ENCODE data around the gene CD46. TPM values are rescaled to one million over a fixed set of nuclear protein-coding genes. Genes with fewer than 3 reads are reported as not detected.

Gene CD46
- total RNA-seq, 3 donors from 2014 or later = 203 to 283 (median 204) TPM

DNA sequence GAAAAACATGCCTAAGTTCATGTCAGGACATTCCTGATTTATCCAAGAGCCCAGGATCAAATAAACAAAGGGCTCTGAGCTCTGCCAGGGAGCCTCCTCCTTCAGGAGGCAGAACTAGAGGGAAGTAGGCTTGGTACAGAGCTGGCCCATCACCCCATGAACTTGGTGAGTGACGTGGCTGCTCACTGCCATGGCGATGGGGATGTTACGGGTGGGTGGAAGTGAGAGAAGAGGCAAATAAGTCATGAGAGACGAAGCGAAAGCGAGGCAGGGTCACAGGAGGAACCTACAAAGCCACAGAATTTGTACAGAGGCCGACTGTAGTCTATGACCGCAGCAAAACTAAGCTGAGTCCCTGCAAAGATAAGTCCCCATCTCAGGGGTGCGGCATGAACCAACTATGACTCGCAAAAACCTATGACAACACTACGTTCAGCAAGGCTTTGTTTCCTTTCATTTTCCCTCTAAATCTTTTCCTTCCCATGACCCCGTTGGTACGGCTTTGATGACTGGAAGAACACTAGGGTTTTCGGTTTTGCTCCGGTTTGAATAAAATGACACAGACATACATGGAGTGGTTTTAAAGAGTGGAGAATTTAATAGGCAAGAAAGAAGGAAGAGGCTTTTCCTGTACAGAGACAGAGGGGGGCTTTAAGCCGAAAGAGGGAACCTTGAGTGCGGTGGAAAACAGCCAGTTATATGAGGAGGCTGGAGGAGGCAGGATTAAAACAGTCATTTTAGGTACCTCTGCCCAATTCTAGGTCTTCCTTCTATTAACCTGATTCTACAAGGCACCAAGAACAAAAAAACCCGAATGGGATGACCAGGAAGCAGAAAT lies 74.1 kb downstream of the CD46 start:
- H3K27me3 ChIP-seq = no peaks in the 10 kb centered on the region
- H3K9me3 ChIP-seq = no peaks in the 10 kb centered on the region
- peak overlapping the region; percentile 98 for H3K27ac ChIP-seq
- intact Hi-C loops (cut with DNase I; ENCODE audit: low total_unique reads) = loop anchor here (5.0 kb wide), 1 partner anchor 41 kb away; no protein-coding TSS in a partner anchor
- peak in 2 of 3 donors; percentile 41 to 52 for TF ChIP-seq POLR2AphosphoS5 (IDR thresholded peaks at IDR 0.05)
- no peak for TF ChIP-seq CTCF (IDR thresholded peaks at IDR 0.05)
- peak overlapping the region; percentile 15 to 47 (median 28) for H3K4me3 ChIP-seq
- no peaks in the 10 kb centered on the region for H3K36me3 ChIP-seq
- peaks cover 19 to 33% of the 10 kb centered on the region in 2 donors for H3K4me1 ChIP-seq
- peak in 1 of 2 donors; percentile 54 for DNase-seq (ENCODE audit: low spot score in 2 of 2)

DNA sequence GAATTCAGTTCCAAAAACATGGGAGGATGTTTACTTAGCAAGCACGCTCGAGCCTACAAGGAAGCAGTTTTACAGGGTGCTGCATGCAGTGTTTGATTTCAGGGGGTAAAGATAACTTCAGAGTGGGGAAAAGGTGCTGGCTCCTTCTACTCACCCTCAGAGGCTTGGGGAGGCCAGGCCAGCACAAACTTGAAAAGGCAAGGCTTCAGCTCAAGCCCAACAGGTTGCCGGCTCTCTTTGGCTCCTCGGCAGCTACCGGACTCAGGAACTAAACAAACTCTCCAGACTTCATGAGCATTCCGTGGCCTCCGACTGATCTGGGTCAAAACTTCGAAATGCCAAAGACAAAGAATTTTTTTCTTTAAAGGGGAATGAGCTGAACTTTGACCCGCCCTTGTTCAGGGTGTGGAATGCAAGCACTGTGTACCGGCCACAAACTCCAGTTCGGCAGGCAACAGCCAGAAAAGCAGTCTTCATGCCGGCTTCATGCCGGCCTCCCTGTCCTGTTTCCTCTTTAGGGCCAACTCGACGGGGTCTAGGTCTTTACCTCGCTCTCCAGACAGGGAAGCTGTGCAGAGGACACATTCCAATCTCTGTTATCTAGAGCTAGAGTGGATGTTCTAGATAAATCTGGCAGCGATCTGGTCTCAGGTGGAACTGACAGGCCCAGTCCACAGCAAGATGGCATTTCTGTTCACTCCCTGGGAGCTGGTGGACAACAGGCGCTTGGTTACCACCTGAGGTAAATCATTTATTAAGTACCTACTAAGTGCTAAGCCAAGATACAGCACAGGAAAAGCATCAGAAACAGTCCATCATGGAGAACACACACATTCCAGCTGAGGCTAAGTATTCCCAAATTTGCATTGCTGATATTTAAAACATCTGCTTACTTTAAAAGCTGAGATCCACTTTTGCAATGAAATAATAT lies 75.0 kb downstream of the CD46 start:
- Histone ChIP-seq H3K36me3 (no peaks in the 10 kb centered on the region), H3K27ac (peak overlapping the region; percentile 98), H3K9me3 (no peaks in the 10 kb centered on the region), H3K27me3 (no peaks in the 10 kb centered on the region), H3K4me3 (peak overlapping the region; percentile 15 to 47 (median 28)), H3K4me1 (peaks cover 17 to 31% of the 10 kb centered on the region in 2 donors)
- intact Hi-C loops (cut with DNase I; ENCODE audit: low total_unique reads) = loop anchor here (5.0 kb wide), 1 partner anchor 40 kb away; no protein-coding TSS in a partner anchor
- peak in 1 of 2 donors; percentile 39 for DNase-seq (ENCODE audit: low spot score in 2 of 2)
- TF ChIP-seq POLR2AphosphoS5 (IDR thresholded peaks at IDR 0.05) = peak in 1 of 3 donors; percentile 29
- no peak for TF ChIP-seq POLR2A (IDR thresholded peaks at IDR 0.05)

DNA sequence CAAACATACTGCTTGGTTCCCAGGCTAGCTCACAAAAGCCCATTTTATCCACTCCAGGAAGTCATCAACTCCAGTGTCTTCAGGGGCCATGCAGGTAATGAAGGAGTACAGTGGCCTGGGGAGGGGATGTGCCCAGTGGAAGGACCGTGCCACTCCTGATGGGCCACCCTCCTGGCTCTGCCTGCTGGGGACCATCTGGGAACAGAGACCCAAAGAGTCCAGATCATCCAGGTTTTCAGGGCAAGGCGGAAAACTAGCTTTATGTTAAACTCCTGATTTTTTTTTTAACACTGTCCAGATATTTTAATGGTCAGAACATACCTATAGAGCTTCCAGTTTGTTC lies 75.6 kb downstream of the CD46 start:
- no peaks in the 10 kb centered on the region for H3K27me3 ChIP-seq
- no peak for DNase-seq (ENCODE audit: low spot score in 2 of 2)
- H3K4me1 ChIP-seq = peaks cover 17 to 38% of the 10 kb centered on the region in 2 donors
- H3K36me3 ChIP-seq = no peaks in the 10 kb centered on the region
- H3K9me3 ChIP-seq = no peaks in the 10 kb centered on the region
- intact Hi-C loops (cut with DNase I; ENCODE audit: low total_unique reads) = loop anchor here (5.0 kb wide), 1 partner anchor 40 kb away; no protein-coding TSS in a partner anchor
- no peak for TF ChIP-seq CTCF (IDR thresholded peaks at IDR 0.05)
- H3K27ac ChIP-seq = peak overlapping the region; percentile 98
- no peak overlapping the region for H3K4me3 ChIP-seq

DNA sequence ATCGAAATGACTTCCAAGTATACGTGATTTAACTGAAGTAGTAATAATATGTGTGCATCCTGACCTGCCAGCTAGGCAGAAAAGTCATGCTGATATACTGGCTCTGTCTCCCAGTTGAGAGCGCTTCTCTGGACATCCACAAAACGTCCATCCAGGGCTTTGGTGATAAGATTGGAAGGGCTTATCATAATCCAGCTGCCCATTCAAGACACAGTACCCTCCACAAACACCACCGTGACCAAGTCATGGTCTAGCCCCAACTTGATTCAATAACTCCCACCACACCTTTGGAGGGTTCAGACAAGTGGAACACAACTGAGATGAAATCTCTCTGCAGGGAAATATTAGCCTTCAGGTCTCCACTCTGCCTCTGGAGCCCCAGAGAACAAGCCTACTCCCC lies 76.2 kb downstream of the CD46 start:
- Histone ChIP-seq H3K9me3 (no peaks in the 10 kb centered on the region), H3K4me3 (no peak overlapping the region), H3K4me1 (peaks cover 17 to 38% of the 10 kb centered on the region in 2 donors), H3K27me3 (no peaks in the 10 kb centered on the region), H3K27ac (peak overlapping the region; percentile 62 to 98), H3K36me3 (no peaks in the 10 kb centered on the region)
- peak in 1 of 2 donors; percentile 12 for DNase-seq (ENCODE audit: low spot score in 2 of 2)
- intact Hi-C loops (cut with DNase I; ENCODE audit: low total_unique reads) = loop anchor here (5.0 kb wide), 1 partner anchor 39 kb away; no protein-coding TSS in a partner anchor
- TF ChIP-seq POLR2AphosphoS5 (IDR thresholded peaks at IDR 0.05) (no peak), CTCF (IDR thresholded peaks at IDR 0.05) (no peak), POLR2A (IDR thresholded peaks at IDR 0.05) (no peak)

GRCh38 chr1:207828485-207829158 lies 76.8 kb downstream of the CD46 start:
- TF ChIP-seq POLR2A (IDR thresholded peaks at IDR 0.05) = no peak
- peak in 2 of 3 donors; percentile 66 to 79 for TF ChIP-seq POLR2AphosphoS5 (IDR thresholded peaks at IDR 0.05)
- TF ChIP-seq CTCF (IDR thresholded peaks at IDR 0.05) = peak; percentile 70 to 95 (median 94)
- peak; percentile 58 to 78 for DNase-seq (ENCODE audit: low spot score in 2 of 2)
- H3K36me3 ChIP-seq = no peaks in the 10 kb centered on the region
- no peak overlapping the region for H3K4me3 ChIP-seq
- peak overlapping the region; percentile 62 to 98 for H3K27ac ChIP-seq
- peaks cover 17 to 38% of the 10 kb centered on the region in 2 donors for H3K4me1 ChIP-seq
- no peaks in the 10 kb centered on the region for H3K27me3 ChIP-seq
- H3K9me3 ChIP-seq = no peaks in the 10 kb centered on the region
- intact Hi-C loops (cut with DNase I; ENCODE audit: low total_unique reads) = loop anchor here (5.0 kb wide), 1 partner anchor 39 kb away; no protein-coding TSS in a partner anchor

Measured in breast epithelium (tissue), 4 donors.